SK-N-SH (cell line): ENCODE measurements around the gene YES1.

ENCODE experiments used
- FOXM1 ChIP-seq: IDR thresholded peaks from 2 replicates; pipeline ENCODE4 v1.4.0; 2012; ENCODE audit warnings: low read depth, mild to moderate bottlenecking
- GABPA ChIP-seq: IDR thresholded peaks from 2 replicates; pipeline ENCODE4 v1.4.0; 2012; ENCODE audit warnings: low read depth, mild to moderate bottlenecking
- JUND ChIP-seq: IDR thresholded peaks from 2 replicates; pipeline ENCODE4 v1.4.0; 2012
- POLR2AphosphoS5 ChIP-seq: IDR thresholded peaks from 2 replicates; pipeline ENCODE4 v1.6.1; 2012; ENCODE audit warnings: low read depth, low read length
- YY1 ChIP-seq: IDR thresholded peaks from 2 replicates; pipeline ENCODE4 v1.4.0; 2012; ENCODE audit warnings: low read depth, mild to moderate bottlenecking

GRCh38 chr18:732371-732770, 79.7 kb downstream of the YES1 start:
- TF ChIP-seq JUND (no peak), GABPA (no peak), FOXM1 (no peak), POLR2AphosphoS5 (no peak), YY1 (no peak)
